ENCODE measurements around the gene RBPJ.

RBPJ gene

GRCh38 chr4:26412381-26413372 lies 91.9 kb downstream of the RBPJ start:
- in situ Hi-C loops (cut with MboI; ENCODE audit: low sequenced_read_pairs), result no loop called here

GRCh38 chr4:26413582-26413981 lies 92.8 kb downstream of the RBPJ start:
- in situ Hi-C loops (cut with MboI; ENCODE audit: low sequenced_read_pairs), result no loop called here

GRCh38 chr4:26418107-26418506 lies 97.3 kb downstream of the RBPJ start:
- in situ Hi-C loops (cut with MboI; ENCODE audit: low sequenced_read_pairs), result no loop called here

- in situ Hi-C loops (cut with MboI; ENCODE audit: low sequenced_read_pairs), result no loop called here
Observed at GRCh38 chr4:26418850-26419249, 98.0 kb downstream of the RBPJ start.

- in situ Hi-C loops (cut with MboI; ENCODE audit: low sequenced_read_pairs), result no loop called here
Observed at GRCh38 chr4:26420438-26420837, 99.6 kb downstream of the RBPJ start.

GRCh38 chr4:26420913-26421312 lies 100.1 kb downstream of the RBPJ start:
- in situ Hi-C loops (cut with MboI; ENCODE audit: low sequenced_read_pairs), result no loop called here

- in situ Hi-C loops (cut with MboI; ENCODE audit: low sequenced_read_pairs), result no loop called here
Observed at GRCh38 chr4:26424153-26424552, 103.3 kb downstream of the RBPJ start.

- in situ Hi-C loops (cut with MboI; ENCODE audit: low sequenced_read_pairs), result no loop called here
Observed at GRCh38 chr4:26424838-26425237, 104.0 kb downstream of the RBPJ start.

- in situ Hi-C loops (cut with MboI; ENCODE audit: low sequenced_read_pairs), result no loop called here
Observed at GRCh38 chr4:26425953-26426352, 105.1 kb downstream of the RBPJ start.

- in situ Hi-C loops (cut with MboI; ENCODE audit: low sequenced_read_pairs), result no loop called here
Observed at GRCh38 chr4:26426892-26427291, 106.1 kb downstream of the RBPJ start.

- in situ Hi-C loops (cut with MboI; ENCODE audit: low sequenced_read_pairs), result no loop called here
Observed at GRCh38 chr4:26429910-26430309, 109.1 kb downstream of the RBPJ start.

- in situ Hi-C loops (cut with MboI; ENCODE audit: low sequenced_read_pairs), result no loop called here
Observed at GRCh38 chr4:26431461-26432180, 110.8 kb downstream of the RBPJ start.

- in situ Hi-C loops (cut with MboI; ENCODE audit: low sequenced_read_pairs), result no loop called here
Observed at GRCh38 chr4:26432419-26432818, 111.6 kb downstream of the RBPJ start.

- in situ Hi-C loops (cut with MboI; ENCODE audit: low sequenced_read_pairs), result no loop called here
Observed at GRCh38 chr4:26433556-26433955, 112.7 kb downstream of the RBPJ start.

GRCh38 chr4:26434030-26434639 lies 113.3 kb downstream of the RBPJ start:
- in situ Hi-C loops (cut with MboI; ENCODE audit: low sequenced_read_pairs), result no loop called here

GRCh38 chr4:26441102-26441501 lies 120.3 kb downstream of the RBPJ start:
- in situ Hi-C loops (cut with MboI; ENCODE audit: low sequenced_read_pairs), result no loop called here

- in situ Hi-C loops (cut with MboI; ENCODE audit: low sequenced_read_pairs), result no loop called here
Observed at GRCh38 chr4:26441771-26442170, 121.0 kb downstream of the RBPJ start.

GRCh38 chr4:26447378-26447777 lies 126.6 kb downstream of the RBPJ start:
- in situ Hi-C loops (cut with MboI; ENCODE audit: low sequenced_read_pairs), result no loop called here

- in situ Hi-C loops (cut with MboI; ENCODE audit: low sequenced_read_pairs), result no loop called here
Observed at GRCh38 chr4:26450418-26450817, 129.6 kb downstream of the RBPJ start.

GRCh38 chr4:26451597-26451996 lies 130.8 kb downstream of the RBPJ start:
- in situ Hi-C loops (cut with MboI; ENCODE audit: low sequenced_read_pairs), result no loop called here
